IMR-90 (cell line): ENCODE measurements around the gene NDUFAF8. TPM values are rescaled to one million over a fixed set of nuclear protein-coding genes. Genes with fewer than 3 reads are reported as not detected.

Source experiments
- ATAC-seq: fragments of 200-7000 bp; cut with Tn5 transposase; 2 replicates; pipeline ENCODE4 v1.9.1; 2020; ENCODE audit warnings: low read depth, mild to moderate bottlenecking, moderate library complexity
- BruUV-seq: library from RNA; stranded (reverse); fragments of 400-500 nt; replicated peaks from 2 replicates; lab custom pipeline; 2021; lab: Mats Ljungman, UMichigan
- CTCF ChIA-PET: fragments of 300-600 bp; formaldehyde crosslinking; extraction: SDS; loops from one replicate; lab custom pipeline; 2021; ENCODE audit warnings: antibody characterized with exemption; lab: Yijun Ruan, JAX
- POLR2A ChIA-PET: fragments of 300-600 bp; sonication (Branson Sonifier 250); formaldehyde crosslinking; loops from one replicate; lab custom pipeline; 2022; ENCODE audit warnings: antibody characterized with exemption; ENCODE audit not compliant: unreplicated experiment; lab: Charles Lee
- DNase-seq: peaks from one replicate; pipeline ENCODE4 v3.0.0; 2013
- H2AFZ ChIP-seq: replicated peaks from 2 replicates; pipeline ENCODE3; 2013; ENCODE audit warnings: low read length, mild to moderate bottlenecking; ENCODE audit not compliant: poor library complexity
- H2AK5ac ChIP-seq: 2 replicates; pipeline ENCODE4 v1.6.1; 2013; ENCODE audit warnings: low read depth, low read length, inconsistent platforms
- H2AK9ac ChIP-seq: replicated peaks from 2 replicates; pipeline ENCODE3; 2013; ENCODE audit warnings: mild to moderate bottlenecking, low read depth, low read length, moderate library complexity; ENCODE audit not compliant: poor library complexity
- H2BK120ac ChIP-seq: 2 replicates; pipeline ENCODE4 v1.6.1; 2013; ENCODE audit warnings: low read depth, low read length, inconsistent platforms
- H2BK15ac ChIP-seq: 3 replicates; pipeline ENCODE4 v1.6.1; 2013; ENCODE audit warnings: low read depth, low read length, inconsistent platforms
- H2BK20ac ChIP-seq: 2 replicates; pipeline ENCODE4 v1.6.1; 2013; ENCODE audit warnings: low read depth, mild to moderate bottlenecking, inconsistent platforms, low read length, moderate library complexity
- H2BK5ac ChIP-seq: 2 replicates; pipeline ENCODE4 v1.6.1; 2013; ENCODE audit warnings: mild to moderate bottlenecking, low read depth, low read length, inconsistent platforms; ENCODE audit not compliant: poor library complexity, severe bottlenecking
- H3K14ac ChIP-seq: replicated peaks from 2 replicates; pipeline ENCODE4 v1.6.1; 2013; ENCODE audit warnings: low read depth, low read length, inconsistent platforms
- H3K18ac ChIP-seq: 2 replicates; pipeline ENCODE4 v1.6.1; 2013; ENCODE audit warnings: low read depth, low read length, control low read depth
- H3K23ac ChIP-seq: 2 replicates; pipeline ENCODE4 v1.6.1; 2013; ENCODE audit warnings: low read depth, low read length, inconsistent platforms
- H3K27ac ChIP-seq: 2 replicates; pipeline ENCODE4 v1.5.1; 2013; ENCODE audit warnings: mild to moderate bottlenecking, control low read depth, low read length; ENCODE audit not compliant: insufficient read depth
- H3K27me3 ChIP-seq: 2 replicates; pipeline ENCODE4 v1.6.1; 2013; ENCODE audit warnings: low read length; ENCODE audit not compliant: control insufficient read depth, insufficient read depth
- H3K36me3 ChIP-seq: 2 replicates; pipeline ENCODE4 v1.6.1; 2013; ENCODE audit warnings: low read length, mixed read lengths; ENCODE audit not compliant: control insufficient read depth, insufficient read depth
- H3K4ac ChIP-seq: 2 replicates; pipeline ENCODE4 v1.6.1; 2013; ENCODE audit warnings: low read depth, low read length, inconsistent platforms
- H3K4me1 ChIP-seq: 2 replicates; pipeline ENCODE4 v1.6.1; 2013; ENCODE audit warnings: low read length, mixed read lengths; ENCODE audit not compliant: control insufficient read depth, insufficient read depth
- H3K4me2 ChIP-seq: 2 replicates; pipeline ENCODE4 v1.6.1; 2013; ENCODE audit warnings: low read depth, mild to moderate bottlenecking, control low read depth, low read length, moderate library complexity
- H3K4me3 ChIP-seq: 2 replicates; pipeline ENCODE4 v1.5.1; 2013; ENCODE audit warnings: low read depth, mild to moderate bottlenecking, control low read depth, low read length, moderate library complexity; ENCODE audit not compliant: insufficient read depth
- H3K56ac ChIP-seq: 2 replicates; pipeline ENCODE4 v1.6.1; 2013; ENCODE audit warnings: low read length, inconsistent platforms; ENCODE audit not compliant: insufficient read depth; ENCODE audit errors: extremely low read depth
- H3K79me1 ChIP-seq, 2 experiments: 2 replicates each; pipeline ENCODE4 v1.6.1; 2013; ENCODE audit warnings: low read length in 2 of 2, inconsistent platforms in 1 of 2, low read depth in 1 of 2
- H3K9ac ChIP-seq: 2 replicates; pipeline ENCODE4 v1.6.1; 2013; ENCODE audit warnings: low read depth, low read length, control low read depth
- H3K9me1 ChIP-seq: 2 replicates; pipeline ENCODE4 v1.6.1; 2013; ENCODE audit warnings: low read length, inconsistent platforms; ENCODE audit not compliant: insufficient read depth
- H3K9me3 ChIP-seq: 2 replicates; pipeline ENCODE4 v1.6.1; 2013; ENCODE audit warnings: low read length; ENCODE audit not compliant: control insufficient read depth, insufficient read depth
- H4K20me1 ChIP-seq: 2 replicates; pipeline ENCODE4 v1.6.1; 2013; ENCODE audit warnings: low read length, inconsistent platforms; ENCODE audit not compliant: insufficient read depth
- H4K5ac ChIP-seq: 2 replicates; pipeline ENCODE4 v1.6.1; 2013; ENCODE audit warnings: mild to moderate bottlenecking, low read depth, low read length, control low read depth
- H4K8ac ChIP-seq, 2 experiments: 2 replicates each; pipeline ENCODE4 v1.6.1; 2013; ENCODE audit warnings: low read depth in 2 of 2, low read length in 2 of 2, control low read depth in 1 of 2, inconsistent platforms in 1 of 2
- H4K91ac ChIP-seq: 2 replicates; pipeline ENCODE4 v1.6.1; 2013; ENCODE audit warnings: low read depth, low read length, inconsistent platforms; ENCODE audit not compliant: insufficient read depth
- CTCF ChIP-seq: conservative IDR thresholded peaks from 2 replicates; pipeline ENCODE4 v1.5.1; 2012; ENCODE audit warnings: mild to moderate bottlenecking, low read depth, low read length, improper control_type of control experiment
- FOS ChIP-seq: fragments of 150-350 bp; IDR thresholded peaks from 2 replicates; pipeline ENCODE4 v1.6.1; 2016; ENCODE audit warnings: low read depth, low read length
- MAFK ChIP-seq: IDR thresholded peaks from 2 replicates; pipeline ENCODE4 v1.6.1; 2012; ENCODE audit warnings: low read depth, low read length, improper control_type of control experiment
- MAZ ChIP-seq: IDR thresholded peaks from 2 replicates; pipeline ENCODE4 v1.6.1; 2012; ENCODE audit warnings: low read depth, mild to moderate bottlenecking, low read length, improper control_type of control experiment, moderate library complexity, borderline replicate concordance
- RAD21 ChIP-seq: IDR thresholded peaks from 2 replicates; pipeline ENCODE4 v1.6.1; 2012; ENCODE audit warnings: low read length, improper control_type of control experiment
- SMC3 ChIP-seq: fragments of 150-350 bp; IDR thresholded peaks from 2 replicates; pipeline ENCODE4 v1.6.1; 2016; ENCODE audit warnings: low read depth, mild to moderate bottlenecking, antibody characterized with exemption, low read length, moderate library complexity
- WGBS, 2 experiments: methylation state at CpG; one replicate each; pipeline versions ENCODE4 v1.1.5 to v1.1.7; 2013; ENCODE audit warnings: missing lambda C conversion rate in 2 of 2; ENCODE audit not compliant: insufficient read length in 1 of 2; ENCODE audit errors: extremely low coverage in 2 of 2; 5-methylcytosine and 5-hydroxymethylcytosine counted together
- dilution Hi-C: fragments of 300-500 bp; cut with HindIII; formaldehyde crosslinking; loops from one replicate; pipeline ENCODE4 v1.14.3; 2018; ENCODE audit warnings: low sequenced_read_pairs; ENCODE audit not compliant: unreplicated experiment
- in situ Hi-C: fragments of 300-500 bp; cut with MboI; formaldehyde crosslinking; loops from 3 replicates; pipeline ENCODE4 v1.14.3; 2019; ENCODE audit warnings: low sequenced_read_pairs, inconsistent platforms, mixed read lengths
- intact Hi-C: fragments of 100-400 bp; cut with micrococcal nuclease; formaldehyde crosslinking; loops from 2 replicates; pipeline ENCODE4 v1.10.0; 2022
- polyA plus RNA-seq, 3 experiments: library from polyadenylated mRNA; depleted of rRNA; stranded (reverse); fragments of >200 nt; gene quantifications; 2 replicates each; pipeline ENCODE4 v1.2.3, GENCODE V29; 2012; ENCODE audit warnings: low replicate concordance in 1 of 3
- total RNA-seq: library from RNA; depleted of rRNA; stranded (reverse); fragments of >200 nt; gene quantifications from 2 replicates; pipeline ENCODE4 v1.2.3, GENCODE V29; 2012

NDUFAF8 gene
- total and polyA plus RNA-seq, 2 of the 4 experiments (the other 2 are of a cell fraction), result 11.1 to 65.0 TPM

DNA sequence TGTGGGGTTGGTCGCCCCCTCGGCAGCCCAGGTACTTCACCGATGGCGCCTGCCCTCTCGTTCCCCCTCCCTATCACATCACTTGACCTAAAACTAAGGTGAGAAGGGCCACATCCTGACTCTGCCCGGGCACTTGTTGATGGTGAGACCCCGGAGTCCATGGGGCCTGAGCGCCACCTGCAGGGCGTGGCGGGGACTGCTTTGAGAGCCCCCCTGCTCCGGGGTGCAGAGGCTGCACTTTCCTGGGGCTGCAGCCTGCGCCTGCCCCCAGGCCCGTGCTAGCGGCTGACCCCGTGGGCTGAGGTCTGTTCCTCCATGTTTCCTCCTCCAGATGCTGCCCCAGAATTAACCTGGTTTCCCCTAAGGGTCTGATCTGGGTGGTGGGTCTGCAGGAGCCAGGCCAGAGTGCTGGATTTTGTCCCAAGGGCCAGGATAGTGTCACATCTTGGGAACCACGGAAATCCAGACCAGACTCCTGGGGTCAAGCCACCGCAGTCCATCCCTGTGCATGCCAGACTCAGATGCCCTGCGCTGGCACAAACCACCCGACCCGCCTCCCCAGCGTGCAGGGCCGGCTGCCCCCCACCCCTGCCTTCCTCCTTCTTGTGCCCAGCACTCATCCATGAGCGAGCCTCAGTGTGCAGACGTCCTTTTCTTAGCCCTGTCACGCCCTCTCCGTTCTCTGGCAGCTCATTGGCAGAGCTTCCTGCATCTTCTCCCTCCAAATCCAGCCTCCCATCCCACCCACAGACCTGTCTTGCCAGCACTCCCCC lies 2.7 kb downstream of the NDUFAF8 start:
- ATAC-seq, result no peak
- intact Hi-C loops (loop anchor here (1.0 kb wide), 1 partner anchor 100 kb away; no protein-coding TSS in a partner anchor), dilution Hi-C loops (no loop called here), in situ Hi-C loops (no loop called here)
- H3K9ac ChIP-seq, result no peak overlapping the region
- H2BK120ac ChIP-seq, result no peak overlapping the region
- no peak overlapping the region for H3K23ac ChIP-seq
- H3K4ac ChIP-seq, result no peak overlapping the region
- H3K56ac ChIP-seq, result no peak overlapping the region
- no peak overlapping the region for H3K18ac ChIP-seq
- POLR2A ChIA-PET, result no interaction called here
- H4K5ac ChIP-seq, result no peak overlapping the region
- H4K91ac ChIP-seq, result no peak overlapping the region
- H3K9me1 ChIP-seq, result peaks cover 11% of the 10 kb centered on the region; the same call in 1 of the 2 replicates
- H3K36me3 ChIP-seq, result peaks cover 7% of the 10 kb centered on the region; the same call in 1 of the 2 replicates
- H3K9me3 ChIP-seq, result no peaks in the 10 kb centered on the region
- H3K4me2 ChIP-seq, result no peak overlapping the region
- H2AK9ac ChIP-seq, result peak overlapping the region; percentile 55
- WGBS, 2 experiments, result 32% methylated on average over 8 of the region's 26 CpGs; no CpG with 5 or more reads in 1 of the 2 experiments
- no peak overlapping the region for H2BK20ac ChIP-seq
- peak overlapping the region; percentile 58 for H2AFZ ChIP-seq
- CTCF ChIA-PET, result no interaction called here
- H4K8ac ChIP-seq, result no peak overlapping the region
- peak; percentile 72 for TF ChIP-seq RAD21
- no peak for TF ChIP-seq MAFK
- TF ChIP-seq FOS, result no peak
- TF ChIP-seq MAZ, result peak; percentile 21; the same call in 1 of the 2 replicates
- peak; percentile 65 for TF ChIP-seq CTCF
- TF ChIP-seq SMC3, result peak; percentile 39; the same call in 1 of the 2 replicates
- H2BK5ac ChIP-seq, result no peak overlapping the region
- DNase-seq, result peak; percentile 13
- H3K27me3 ChIP-seq, result no peaks in the 10 kb centered on the region
- H3K79me1 ChIP-seq, result peaks cover 29 to 69% of the 10 kb centered on the region in 2 experiments
- H2AK5ac ChIP-seq, result no peak overlapping the region
- H3K4me1 ChIP-seq, result peaks cover 17% of the 10 kb centered on the region
- H2BK15ac ChIP-seq, result no peak overlapping the region
- H4K20me1 ChIP-seq, result peaks cover 35% of the 10 kb centered on the region
- no peak overlapping the region for H3K27ac ChIP-seq
- no TSS peak for BruUV-seq
- H3K4me3 ChIP-seq, result no peak overlapping the region
- no peak overlapping the region for H3K14ac ChIP-seq
